ELF-1 (cell line): ENCODE data around the gene PHACTR3.
"Not testable (repeated sequence)": the region's sequence is repeated elsewhere in the genome, so short reads cannot be mapped to it uniquely, and the experiment has no call there.

Source experiments
- DNase-seq: peaks from one replicate; pipeline ENCODE4 v3.0.0-alpha.2; 2016; ENCODE audit warnings: low read depth, low spot score

Gene PHACTR3

DNA sequence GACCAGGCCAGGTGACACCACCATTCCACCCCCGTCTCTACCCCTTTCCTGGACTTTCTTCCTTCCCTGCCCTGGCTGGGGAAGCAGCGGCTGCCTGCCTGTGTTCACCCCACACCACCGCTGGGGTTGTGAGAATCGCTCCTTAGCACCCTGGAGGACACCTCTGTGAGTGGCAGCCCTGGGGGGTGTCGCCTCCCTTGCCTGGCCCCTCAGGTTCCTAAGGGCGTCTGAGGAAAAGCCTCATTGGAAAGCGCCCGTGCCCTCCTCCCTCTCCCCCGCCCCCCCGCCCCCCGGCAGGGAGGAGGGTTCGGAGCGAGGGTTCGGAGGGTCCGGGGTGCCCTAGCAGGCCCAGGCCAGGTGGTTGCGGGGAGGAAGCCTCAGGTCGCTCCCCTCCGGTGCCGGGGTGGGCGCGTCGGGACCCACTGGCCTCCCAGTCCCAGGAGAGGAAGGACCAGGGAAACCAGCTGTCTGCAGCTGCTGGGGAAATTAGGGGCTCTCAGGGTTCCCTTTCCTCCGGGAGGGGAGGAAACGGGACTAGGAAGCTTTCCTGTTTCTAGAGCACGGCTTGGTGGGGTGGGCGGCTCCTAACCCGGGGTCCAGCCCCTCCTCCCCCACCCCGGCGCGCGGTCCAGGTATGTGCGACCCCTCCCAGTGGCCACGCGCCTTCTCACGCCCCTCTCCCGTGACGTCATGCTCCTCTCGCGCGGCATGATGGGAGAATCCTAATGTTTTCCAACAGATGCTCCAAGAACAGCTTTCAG lies at the start of gene PHACTR3:
Gene PHACTR3 (plus strand): TSS at position 760 of the 761 bp plus-strand sequence. CDS start 475 bp downstream, outside the sequence.
- DNase-seq: peak; percentile 6

DNA sequence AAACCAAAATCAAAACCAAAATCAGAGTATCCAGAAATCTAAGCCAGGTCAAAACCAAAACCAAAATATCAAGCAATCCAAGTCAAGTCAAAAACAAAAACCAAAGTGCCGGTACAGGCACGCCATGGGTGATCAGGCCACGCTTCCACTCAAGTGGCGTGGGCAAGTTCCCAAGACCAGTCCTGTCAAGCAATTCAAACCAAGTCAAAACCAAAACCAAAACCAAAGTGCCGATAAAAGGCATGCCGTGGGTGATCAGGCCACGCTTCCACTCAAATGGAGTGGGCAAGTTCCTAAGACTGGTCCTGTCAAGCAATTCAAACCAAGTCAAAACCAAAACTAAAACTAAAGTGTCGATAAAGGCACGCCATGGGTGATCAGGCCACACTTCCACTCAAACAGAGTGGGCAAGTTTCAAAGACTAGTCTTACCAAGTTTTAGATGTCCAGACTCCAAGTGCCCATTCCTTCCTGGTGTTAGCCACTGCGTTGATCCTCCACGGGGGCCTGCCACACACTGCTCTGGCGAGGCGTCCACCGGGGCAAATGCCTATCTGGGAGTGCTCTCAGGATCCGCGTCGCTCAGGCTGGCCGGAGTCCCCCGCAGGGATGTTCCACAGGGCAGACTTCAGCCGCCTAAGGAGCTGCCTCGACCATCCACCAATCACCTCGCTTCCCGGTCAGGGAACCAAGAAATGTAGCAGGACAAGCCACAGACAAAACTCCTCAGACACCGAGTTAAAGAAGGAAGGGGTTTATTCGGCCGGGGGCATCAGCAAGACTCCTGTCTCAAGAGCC lies 46.4 kb upstream of the PHACTR3 start:
- DNase-seq: not testable (repeated sequence)

DNA sequence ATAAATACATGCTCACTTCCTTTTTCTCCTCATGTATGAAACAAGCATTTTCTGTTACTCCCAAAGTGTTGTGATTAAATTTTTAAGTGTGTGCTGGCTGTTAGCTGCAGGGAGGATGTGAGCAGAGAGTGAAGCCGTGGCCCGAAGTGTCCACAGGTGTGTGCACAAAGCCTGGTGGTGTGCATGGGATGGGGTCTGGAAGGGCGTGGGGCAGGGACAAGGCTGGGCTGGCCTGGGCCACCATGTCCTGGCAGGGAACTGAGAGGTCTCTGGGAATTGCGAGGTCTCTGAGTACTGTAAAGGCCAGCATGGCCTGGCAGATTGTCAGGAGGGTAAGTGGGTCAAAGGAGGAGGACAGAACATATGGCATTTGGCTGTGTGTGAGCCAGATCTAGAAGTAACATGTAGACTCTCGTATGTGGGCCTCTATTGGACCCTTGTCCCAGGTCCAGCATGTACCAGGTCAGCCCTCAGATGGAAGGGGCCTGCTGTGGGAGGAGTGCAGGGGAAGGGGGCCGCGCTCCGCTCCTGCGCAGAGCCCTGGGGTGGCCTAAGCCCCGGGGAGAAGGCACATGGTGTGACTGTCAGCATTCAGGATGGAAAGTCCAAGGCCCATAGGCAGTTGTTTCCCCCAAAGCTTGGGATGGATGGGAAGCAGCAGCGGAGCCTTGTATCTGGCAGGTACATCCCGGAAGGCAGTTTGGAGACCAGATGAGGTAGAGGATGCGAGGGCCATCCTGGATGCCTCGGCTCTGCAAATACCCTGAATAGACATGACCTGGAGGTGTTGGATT lies 45.1 kb upstream of the PHACTR3 start:
- no peak for DNase-seq

DNA sequence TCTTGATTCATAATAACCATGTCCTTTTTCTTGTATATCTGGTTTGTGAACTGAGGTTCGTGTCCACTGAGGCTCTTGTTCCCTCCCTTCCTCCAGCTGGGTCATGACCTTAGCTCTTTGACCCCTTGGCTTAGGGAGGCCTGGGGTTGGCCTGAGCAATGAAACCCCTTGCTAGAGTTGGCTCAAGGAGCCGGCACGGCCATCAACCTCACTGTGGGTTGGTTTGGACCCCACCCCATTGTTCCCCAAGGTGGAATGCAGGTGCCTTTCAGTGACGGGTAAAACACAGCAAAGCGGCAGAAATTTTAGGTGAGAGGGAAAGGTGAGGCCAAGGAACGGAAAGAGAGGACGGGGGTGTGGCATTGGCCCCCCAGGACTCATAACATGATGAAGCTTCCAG lies 44.5 kb upstream of the PHACTR3 start:
- no peak for DNase-seq

DNA sequence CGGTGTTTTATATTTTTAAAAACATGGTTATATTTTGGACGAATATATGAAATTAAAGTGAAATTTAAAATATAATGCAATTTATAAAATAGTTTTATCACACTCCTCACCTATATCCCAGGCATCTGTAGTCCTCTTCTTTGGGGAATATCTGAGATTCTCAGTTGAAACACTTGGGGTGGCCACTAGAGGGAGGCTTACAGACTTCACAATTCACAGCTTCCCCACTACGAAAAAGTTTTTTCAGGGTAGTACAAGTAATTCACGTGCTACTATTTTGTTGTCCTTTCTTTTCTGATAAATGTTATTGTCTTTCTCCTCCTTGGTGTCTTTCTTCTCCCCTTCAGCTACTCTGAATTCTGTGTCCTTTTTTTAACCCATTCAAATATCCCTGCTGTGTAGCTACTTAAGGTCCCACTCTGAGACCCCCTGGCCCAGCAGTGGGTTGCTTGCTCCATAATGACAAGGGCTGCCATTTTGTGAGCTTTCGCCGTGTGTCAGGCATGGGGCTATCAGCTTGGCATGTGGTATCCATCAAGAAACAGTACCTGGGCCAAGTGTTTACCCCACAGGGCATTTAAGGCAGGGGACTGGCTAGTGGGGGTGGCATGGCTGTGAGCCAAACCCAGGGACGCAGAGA lies 43.6 kb upstream of the PHACTR3 start:
- no peak for DNase-seq

DNA sequence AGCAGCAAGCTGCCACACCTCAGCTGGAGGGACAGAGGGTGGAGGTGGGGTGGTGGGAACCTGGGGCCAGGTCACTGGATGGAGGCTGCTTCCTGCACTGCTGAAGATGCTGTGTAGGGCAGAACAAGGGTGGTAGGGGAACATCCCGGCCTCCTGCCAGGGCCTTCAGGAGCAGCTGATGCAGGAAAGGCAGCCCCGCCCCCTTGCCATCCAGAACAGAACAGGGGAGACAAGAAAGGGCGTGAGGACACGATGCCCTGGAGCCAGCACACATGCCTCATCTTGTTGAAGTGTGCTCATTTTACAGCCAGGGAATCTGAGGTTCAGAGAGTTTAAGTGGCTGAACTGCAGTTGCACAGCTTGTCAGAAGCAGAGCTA lies 43.1 kb upstream of the PHACTR3 start:
- DNase-seq: no peak

DNA sequence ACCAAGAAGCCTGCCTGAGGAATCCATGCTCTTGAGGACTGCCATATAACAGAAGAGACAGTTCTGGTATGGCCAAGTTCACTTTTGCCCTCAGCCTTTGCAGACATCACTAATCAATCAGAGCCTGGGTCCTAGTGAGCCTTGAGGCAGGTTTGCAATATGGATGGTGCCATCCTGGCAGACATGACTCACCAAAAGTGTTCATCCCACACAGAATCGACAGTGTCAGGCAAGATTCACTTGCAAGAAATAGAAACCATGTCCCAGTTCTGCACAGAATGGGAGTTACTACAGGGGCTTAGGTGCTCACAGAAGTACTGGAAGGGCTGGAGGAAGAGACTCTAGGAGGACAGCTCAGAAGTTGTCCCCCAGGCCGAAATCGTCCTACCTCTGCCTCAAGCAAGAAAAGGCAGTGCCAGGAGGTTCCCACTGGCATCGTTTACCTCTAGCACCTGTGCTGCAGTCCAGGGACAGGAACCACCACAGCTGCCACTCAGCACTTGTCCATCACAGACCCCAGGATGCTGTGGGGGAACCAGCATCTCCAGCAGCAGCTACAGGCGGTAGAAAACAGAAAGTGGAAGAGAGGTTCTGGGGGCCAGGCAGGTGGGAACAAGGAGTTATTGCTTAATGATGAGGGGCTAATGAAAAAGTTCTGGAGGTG lies 42.6 kb upstream of the PHACTR3 start:
- DNase-seq: no peak

DNA sequence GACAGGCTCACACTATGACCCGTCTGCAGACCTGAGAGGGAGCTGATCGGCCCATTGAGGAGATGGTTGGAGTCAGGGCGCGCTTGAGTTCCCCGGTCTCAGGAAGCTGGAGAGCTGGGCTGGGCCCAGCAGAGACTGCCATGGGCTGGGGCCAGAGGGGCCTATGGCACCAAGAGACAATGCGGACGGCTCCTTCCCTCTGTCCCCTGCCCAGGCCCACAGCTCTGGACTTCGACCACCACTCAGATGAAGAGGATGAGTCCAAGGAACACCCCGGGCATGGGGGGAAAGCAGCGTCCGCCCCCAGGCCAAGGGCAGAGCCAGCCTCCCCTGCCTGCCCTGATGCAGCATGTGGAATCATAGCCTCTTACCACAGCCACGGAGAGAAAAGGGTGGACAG lies 40.2 kb upstream of the PHACTR3 start:
- no peak for DNase-seq

DNA sequence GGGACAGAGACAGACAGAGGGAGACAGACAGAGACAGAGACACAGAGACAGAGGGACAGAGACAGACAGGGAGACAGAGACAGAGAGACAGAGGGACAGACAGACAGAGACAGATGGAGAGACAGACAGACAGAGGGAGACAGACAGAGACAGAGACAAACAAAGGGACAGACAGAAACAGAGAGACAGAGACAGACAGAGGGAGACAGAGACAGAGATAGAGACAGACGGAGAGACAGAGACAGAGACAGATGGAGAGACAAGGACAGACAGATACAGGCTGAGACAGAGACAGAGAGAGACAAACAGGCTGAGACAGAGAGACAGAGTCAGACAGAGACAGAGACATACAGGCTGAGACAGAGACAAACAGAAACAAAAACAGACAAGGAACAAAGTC lies 39.4 kb upstream of the PHACTR3 start:
- no peak for DNase-seq

DNA sequence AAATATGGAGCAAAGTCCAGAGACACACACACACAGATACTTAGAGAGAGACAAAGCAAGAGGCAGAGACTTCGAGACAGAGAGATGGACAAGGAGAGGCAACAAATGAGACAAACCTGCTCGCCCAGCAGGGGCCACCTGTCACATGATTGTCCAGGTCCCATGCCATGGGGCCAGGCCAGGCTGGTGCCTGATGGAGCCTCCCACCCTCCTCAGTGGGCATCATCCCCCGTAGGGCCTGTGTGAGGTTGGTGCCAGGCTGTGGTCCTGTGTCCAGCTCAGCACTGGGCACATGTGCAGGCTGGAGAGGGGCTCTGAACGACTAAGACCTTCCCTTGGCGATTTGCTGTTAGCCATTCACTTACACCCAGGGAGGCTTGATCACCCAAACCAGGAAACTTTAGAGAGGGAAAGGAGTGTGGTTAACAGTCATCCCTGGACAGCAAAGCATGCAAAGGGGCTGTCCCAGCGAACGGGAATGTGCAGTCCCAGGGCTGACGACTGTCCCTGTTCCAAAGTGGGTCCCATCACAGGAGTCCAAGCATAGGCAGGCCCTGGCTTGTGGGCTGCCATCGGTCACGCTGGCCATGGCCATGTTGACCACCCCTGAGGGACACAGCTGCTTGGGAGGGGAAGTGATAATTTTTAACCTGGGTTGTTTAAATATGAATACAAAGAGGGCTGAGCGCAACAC lies 38.4 kb upstream of the PHACTR3 start:
- no peak for DNase-seq

DNA sequence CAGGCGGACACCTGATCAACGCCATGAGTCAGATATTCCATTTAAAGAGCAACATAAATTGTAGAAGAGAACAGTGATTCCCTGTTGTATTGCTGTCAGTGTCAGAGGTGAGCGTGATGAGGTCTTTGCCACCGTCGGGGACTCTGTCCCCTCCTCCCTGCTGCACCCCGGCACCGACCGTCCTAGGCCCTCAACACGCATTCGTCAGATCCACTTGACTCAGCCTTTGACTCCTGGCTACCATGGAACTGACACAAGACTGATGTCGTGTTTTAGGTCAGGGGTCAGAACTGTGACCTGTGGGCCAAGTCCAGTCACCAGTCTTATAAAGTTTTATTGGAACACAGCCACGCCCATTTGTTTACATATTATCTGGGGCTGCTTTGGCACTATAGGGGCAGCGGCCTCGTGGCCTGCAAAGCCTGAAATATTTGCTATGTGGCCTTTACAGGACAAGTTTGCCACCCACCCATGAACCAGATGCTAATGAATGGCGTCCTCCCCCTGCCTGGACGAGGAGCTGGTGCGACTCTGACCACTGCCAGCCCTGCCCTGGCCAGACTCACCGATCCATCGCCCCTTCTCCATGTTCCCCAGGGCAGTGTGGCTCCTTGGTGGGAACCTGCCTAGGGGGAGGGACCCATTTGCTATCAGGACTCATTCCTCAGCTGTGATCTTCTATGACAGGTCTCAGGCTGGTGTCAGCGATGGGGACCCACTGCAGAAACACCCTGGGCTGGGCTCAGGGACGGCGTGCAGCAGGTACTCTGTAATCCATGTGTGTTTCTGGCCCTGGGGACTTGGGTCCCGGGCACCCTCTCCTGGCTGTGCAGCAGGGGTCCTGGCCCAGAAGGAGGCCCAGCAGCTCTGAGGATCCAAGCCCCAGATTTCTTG lies 37.5 kb upstream of the PHACTR3 start:
- no peak for DNase-seq

DNA sequence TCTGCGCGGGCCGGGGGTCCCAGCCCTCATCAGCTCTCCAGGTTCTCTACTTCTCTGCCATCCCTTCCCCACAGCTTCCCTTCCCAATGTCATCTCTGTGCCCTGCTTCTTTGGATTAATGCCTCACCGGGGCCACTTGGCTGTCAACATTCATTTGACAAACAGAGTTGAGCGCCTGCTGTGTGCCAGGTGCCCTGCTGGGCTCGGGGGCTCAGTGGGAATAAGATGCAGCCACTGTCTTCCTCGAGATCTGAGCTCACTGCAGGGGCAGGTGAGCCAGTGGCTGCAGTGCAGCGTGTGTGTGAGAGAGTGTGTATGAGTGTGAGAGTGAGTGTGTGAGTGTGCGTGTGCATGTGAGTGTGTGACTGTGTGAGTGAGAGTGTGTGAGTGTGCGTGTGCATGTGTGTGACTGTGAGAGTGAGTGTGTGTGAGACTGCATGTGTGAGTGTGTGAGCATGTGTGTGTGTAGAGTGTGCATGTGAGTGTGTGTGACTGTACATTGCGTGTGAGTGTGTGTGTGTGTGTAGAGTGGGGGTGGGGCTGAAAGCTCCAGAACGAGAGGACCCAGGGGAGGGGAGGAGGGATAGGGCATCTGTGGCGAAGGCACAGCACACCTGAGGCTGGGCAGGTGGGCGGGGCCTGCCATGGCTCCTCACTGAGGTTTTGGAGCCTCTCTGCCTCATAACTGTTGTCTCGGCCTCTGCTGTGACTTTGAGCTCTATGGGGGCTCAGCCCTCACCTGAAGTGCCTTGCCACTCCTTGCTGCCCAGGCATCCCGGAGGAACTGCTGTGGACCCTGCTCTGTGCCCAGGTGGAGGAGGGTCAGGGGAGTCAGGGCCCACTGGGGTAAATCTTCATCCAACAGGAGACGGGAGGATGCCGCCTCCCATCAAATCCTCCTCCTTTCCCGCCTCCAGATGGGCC lies 36.5 kb upstream of the PHACTR3 start:
- DNase-seq: no peak

DNA sequence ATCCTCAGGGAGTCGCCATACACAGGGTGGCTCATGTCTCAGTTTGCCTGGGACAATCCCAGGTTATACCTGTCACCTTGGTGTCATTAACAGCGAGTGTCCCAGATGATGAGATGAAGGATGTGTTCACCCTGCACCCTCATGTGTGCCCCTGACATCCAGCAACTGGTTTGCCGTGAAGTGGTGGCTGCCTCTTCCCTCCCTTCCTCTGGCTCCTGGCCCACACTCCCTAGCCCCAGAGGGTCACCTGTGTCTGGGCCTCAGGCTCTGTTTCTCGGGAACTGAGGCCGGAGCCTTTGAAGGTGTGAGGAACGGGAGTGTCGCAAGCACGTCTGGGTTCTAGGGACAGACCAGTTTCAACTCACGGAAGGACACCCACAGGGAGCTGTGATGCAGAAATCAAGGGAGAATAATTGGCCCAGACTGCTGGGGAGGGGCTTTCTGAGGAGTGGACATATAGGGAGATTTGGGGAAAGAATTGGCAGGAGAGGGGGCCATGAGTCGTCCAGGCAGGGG lies 35.8 kb upstream of the PHACTR3 start:
- DNase-seq: no peak

DNA sequence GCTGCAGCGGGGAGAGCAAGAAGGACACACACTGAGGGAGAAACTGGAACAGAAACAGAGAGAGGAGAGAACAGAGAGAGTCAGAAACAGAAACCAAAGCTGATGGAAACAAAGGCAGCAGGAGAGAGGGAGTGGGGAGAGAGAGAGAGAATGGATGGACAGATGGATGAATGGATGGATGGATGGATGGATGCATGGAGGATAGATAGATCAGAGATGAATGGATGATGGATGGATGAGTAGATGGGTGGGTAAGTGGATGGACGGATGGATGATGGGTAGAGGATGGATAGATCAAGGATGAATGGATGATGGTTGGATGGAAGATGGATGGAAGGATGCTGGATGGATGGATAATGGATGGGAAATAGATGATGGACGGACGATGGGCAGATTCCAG lies 35.0 kb upstream of the PHACTR3 start:
- DNase-seq: no peak

DNA sequence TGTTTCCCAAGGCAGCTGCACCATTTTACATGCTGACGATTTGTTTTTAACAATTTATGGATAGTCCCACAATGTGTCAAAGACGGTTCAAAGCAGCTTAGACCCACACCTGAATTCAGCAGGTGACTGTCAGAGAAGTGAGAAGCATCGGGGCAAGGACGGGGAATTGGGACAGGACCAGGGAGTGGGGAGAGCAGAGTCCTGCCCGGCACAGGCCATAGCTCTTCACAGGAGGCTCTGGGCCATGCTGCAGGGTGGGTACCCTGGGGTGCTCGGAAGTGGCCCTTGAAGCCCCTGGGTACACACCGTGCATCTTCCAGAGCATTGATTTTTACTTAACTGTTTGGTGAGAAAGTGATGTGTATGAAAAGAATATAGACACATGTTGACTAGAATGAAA lies 33.2 kb upstream of the PHACTR3 start:
- no peak for DNase-seq

DNA sequence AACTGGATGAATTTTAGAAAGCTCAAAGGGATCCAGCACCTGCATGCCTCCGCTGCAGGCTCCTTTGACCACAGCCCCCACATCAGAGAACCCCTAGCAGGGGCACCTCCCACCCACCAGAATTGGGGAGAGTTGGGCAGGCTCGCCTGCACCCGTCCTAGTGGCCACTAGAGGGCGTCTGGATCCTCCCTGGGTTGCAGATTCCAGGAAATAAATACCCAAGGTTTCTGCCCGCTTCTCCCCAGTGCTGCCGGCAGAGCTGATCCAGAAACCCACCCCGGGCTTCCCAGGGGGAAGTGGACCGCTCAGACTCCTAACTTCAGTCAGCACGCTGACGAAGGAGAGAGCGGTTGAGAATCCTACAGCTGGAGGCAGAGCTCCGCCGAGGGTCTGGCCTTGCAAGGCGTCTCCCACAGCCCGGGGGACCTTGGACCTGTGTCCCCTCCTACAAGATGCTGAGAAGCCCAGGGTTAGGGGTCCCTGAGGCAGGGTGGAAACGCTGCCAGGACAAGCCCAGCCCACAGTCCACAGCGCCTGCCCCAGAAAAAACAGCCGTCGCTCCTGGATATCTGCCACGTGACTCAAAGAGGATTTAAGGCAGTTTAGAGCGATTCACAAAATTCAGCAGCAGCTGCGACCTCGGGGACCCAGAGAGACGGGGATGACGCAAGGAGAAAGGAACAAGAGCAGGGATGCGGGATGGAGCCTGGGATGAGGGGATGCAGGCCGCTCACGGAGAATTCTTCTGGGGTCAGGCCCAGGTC lies 32.6 kb upstream of the PHACTR3 start:
- peak; percentile 82 for DNase-seq

DNA sequence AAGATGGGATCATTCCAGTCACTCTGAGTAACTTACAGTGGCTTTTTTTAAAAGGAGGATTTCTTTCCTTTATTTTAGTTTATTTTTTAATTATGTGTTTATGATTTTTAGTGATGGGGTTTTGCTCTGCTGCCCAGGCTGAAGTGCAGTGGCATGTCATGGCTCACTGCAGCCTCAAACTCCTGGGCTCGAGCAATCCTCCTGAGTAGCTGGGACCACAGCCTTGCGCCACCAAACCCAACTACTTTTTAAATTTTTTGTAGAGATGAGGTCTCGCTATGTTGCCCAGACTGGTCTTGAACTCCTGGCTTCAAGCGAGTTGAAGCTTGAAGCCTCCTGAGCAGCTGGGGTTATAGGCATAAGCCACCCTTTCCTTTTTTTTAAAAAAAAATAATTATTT lies 31.8 kb upstream of the PHACTR3 start:
- DNase-seq: no peak

DNA sequence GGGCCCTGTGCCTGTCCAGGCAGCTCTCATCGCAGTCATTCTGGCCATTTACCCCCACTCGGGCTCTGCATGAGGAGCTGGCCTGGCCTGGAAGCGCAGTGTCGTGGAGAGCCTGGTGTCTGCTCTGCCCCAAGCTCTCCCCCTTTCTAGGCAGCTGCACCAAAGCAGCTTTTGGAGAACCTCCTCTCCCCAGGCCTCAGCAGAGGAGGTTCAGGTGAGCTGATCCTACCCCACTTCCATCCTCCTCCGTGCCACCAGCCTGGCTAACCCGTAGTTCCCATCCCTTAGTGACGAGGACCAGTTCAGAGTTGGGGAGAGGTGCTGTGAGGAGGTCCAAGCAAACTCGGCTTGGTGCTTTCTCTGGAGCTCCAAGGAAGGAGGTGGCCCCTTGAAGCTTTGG lies 30.5 kb upstream of the PHACTR3 start:
- DNase-seq: no peak
